HEK293T (cell line): ENCODE results near the gene XDH.

Experiments used
- ARNT ChIP-seq: fragments of 450-650 bp; IDR thresholded peaks from 2 replicates; pipeline ENCODE4 v1.6.1; 2017; ENCODE audit warnings: mild to moderate bottlenecking
- BHLHE40 ChIP-seq: fragments of 450-650 bp; IDR thresholded peaks from 2 replicates; pipeline ENCODE4 v1.6.1; 2016; ENCODE audit warnings: mild to moderate bottlenecking, moderate library complexity, borderline replicate concordance
- FOXA1 ChIP-seq: fragments of 450-650 bp; IDR thresholded peaks from 2 replicates; pipeline ENCODE4 v1.6.1; 2016; ENCODE audit warnings: mild to moderate bottlenecking
- FOXM1 ChIP-seq: fragments of 450-650 bp; IDR thresholded peaks from 2 replicates; pipeline ENCODE4 v1.6.1; 2017; ENCODE audit warnings: mild to moderate bottlenecking, borderline replicate concordance
- NFRKB ChIP-seq: fragments of 450-650 bp; IDR thresholded peaks from 2 replicates; pipeline ENCODE4 v1.6.1; 2016; ENCODE audit warnings: mild to moderate bottlenecking, moderate library complexity
- TARDBP ChIP-seq: fragments of 450-650 bp; IDR thresholded peaks from 2 replicates; pipeline ENCODE4 v1.6.1; 2016
- ZNF384 ChIP-seq: fragments of 450-650 bp; IDR thresholded peaks from 2 replicates; pipeline ENCODE4 v1.6.1; 2016

DNA sequence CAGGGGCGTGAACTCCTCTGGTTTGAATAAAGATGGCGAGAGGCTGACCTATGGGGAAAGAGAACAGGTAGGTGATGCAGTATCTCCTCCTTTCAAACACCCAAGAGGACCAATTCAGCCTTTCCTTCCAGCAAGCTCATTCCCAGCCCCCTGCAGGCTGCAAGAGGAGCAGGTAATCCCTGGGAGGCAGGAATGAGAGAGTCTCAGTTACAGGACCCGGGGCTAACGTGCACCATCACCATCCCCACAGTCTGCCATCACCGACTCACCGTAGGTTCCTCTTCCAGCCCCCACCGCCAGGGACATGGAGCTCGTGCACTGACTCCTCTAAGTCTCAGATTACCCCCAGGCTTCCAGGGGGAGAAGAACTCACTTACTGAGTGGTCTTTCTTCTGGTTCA, 26.7 kb downstream of the XDH start:
- TF ChIP-seq FOXA1 (no peak), BHLHE40 (no peak), FOXM1 (no peak), ARNT (no peak), TARDBP (no peak), ZNF384 (no peak), NFRKB (no peak)
